SIG-M5 (cell line): ENCODE measurements around the gene SGCA.

Experiments used
- DNase-seq: peaks from one replicate; lab custom pipeline; 2025; lab: John Stamatoyannopoulos, UW

Gene SGCA

DNA sequence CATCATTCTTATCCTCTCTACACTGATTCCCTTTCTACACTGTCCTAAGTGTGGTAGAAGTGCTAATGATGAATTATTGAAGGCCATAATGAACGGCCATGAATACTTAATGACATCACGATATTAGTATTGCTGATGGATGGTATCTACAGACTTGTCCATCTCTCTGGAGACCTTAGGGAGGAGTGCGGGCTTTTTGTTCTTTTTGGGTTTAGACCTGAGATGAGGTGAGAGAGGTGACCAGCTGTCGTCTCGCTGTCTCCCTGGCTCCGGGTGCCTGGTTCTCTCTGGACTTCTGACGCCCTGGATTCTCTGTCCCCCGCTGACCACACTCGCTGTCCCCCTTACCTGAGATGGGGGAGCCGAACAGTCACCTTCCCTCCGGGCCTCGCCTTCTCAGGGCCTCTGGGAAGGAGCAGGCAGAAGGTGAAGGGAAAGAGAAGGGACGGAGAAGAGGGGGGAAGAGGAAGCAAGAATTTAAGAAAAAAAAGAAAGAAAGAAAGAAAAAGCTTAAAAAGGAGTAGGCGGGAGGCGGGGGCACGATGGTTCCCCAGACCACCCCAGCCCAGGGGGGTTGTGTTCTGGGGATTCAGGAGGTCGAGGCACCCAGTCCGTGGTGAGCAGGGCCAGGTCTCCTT, 17.1 kb downstream of the SGCA start:
- no peak for DNase-seq

- peak; percentile 57 for DNase-seq
Measured at GRCh38 chr17:50183421-50183994, 17.7 kb downstream of the SGCA start.

GRCh38 chr17:50184064-50184463, 18.3 kb downstream of the SGCA start:
- DNase-seq: no peak

DNA sequence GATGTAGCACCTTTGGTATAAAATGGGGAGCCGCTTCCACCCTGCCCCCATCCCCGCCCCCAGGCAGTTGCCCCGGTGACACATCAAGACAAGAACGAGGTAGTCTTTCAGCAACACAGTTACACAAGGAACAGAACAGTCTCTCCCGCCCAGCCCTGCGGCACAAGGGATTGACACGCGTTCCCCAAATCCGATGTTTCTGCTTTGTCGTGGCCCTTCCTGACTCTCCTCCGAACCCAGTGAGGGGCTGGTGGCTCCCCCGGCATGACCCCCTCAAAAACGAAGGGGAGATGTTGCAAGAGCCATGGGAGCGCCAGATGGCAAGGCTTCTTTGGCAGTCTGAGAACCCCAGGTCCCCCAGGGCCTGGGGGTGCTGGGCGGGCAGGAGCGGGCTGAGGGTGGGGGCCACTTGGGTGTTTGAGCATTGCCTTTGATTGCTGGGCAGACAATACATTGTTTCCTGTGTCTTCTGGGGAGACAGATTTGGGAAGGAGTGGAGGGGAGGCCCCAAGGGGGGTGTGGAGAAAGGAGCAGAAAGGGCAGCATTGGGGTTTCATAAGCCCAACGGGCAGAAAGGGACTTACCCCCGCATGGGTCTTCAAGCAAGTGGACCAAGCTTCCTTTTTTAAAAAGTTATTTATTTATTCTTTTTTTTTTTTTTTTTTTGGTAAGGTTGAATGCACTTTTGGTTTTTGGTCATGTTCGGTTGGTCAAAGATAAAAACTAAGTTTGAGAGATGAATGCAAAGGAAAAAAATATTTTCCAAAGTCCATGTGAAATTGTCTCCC, 19.0 kb downstream of the SGCA start:
- DNase-seq: peak; percentile 45

- no peak for DNase-seq
Measured at GRCh38 chr17:50185631-50186471, 20.0 kb downstream of the SGCA start.

DNA sequence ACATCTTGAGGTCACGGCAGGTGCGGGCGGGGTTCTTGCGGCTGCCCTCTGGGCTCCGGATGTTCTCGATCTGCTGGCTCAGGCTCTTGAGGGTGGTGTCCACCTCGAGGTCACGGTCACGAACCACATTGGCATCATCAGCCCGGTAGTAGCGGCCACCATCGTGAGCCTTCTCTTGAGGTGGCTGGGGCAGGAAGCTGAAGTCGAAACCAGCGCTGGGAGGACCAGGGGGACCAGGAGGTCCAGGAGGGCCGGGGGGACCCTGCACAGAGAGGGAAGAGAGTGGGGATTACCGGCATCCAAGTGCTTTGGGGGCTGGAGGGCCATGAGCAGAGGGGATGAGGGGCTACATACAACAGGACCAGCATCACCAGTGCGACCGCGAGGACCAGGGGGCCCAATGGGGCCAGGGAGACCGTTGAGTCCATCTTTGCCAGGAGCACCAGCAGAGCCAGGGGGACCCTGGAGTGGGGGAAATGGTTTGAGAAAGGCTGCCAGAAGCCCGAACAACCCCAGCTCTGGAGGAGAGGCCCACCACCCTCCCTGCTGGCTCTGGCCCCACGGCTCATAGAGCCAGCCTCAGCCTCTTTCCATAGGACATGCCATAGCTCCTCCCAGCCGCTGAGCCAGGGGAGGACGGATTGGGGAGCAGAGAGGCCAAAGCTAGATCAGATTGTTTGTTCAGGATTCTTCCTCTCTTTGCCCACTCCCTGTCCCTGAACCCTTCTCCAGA, 21.0 kb downstream of the SGCA start:
- no peak for DNase-seq

DNA sequence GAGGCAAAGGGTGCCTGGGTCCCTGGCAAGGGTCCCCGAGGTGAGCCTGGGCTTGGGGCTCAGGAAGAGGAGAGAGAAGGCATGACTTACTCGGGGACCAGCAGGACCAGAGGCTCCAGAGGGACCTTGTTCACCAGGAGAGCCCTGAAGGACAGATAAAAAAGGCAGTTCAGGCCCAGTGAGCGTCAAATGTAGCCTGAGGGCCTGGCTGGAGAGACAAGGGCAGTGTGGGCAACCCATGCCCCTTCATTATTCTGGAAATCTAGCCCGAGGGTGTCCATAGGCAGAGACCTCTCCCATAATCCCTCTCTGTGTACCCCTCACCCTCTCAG, 21.6 kb downstream of the SGCA start:
- no peak for DNase-seq

DNA sequence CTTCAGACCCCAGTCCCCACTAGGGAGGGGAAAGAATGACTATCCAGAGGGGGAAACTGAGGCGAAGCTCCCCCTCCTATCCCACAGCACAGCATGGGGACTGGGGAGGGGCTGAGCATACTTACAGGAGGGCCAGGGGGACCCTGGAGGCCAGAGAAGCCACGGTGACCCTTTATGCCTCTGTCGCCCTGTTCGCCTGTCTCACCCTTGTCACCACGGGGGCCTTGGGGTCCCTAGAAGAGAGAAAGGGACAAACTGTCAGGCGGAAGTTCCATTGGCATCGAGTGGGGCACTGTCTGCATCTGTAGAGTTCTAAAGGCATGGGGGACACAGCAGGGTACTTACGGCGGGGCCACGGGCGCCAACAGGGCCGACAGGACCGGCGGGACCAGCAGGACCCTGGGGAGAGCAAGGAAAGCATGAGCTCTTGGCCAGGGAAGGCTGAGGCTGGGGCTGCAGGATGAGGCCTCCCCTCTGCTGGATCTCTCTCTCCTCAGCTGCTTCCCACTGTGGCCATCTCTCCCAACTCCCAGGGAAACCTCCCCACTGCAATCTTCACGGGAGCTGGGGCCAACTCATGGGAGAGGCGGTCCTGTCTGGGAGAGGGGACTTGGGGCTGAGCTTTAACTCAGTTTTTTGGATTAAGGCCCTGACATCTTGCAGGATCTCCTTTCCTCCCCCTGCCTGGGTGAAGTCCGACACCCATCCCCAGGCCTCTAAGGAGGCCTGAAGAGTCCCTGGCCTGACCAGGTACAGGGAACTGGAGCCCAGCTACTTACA, 22.1 kb downstream of the SGCA start:
- no peak for DNase-seq

GRCh38 chr17:50188531-50188920, 22.7 kb downstream of the SGCA start:
- DNase-seq: no peak

GRCh38 chr17:50188921-50189549, 23.2 kb downstream of the SGCA start:
- DNase-seq: no peak

DNA sequence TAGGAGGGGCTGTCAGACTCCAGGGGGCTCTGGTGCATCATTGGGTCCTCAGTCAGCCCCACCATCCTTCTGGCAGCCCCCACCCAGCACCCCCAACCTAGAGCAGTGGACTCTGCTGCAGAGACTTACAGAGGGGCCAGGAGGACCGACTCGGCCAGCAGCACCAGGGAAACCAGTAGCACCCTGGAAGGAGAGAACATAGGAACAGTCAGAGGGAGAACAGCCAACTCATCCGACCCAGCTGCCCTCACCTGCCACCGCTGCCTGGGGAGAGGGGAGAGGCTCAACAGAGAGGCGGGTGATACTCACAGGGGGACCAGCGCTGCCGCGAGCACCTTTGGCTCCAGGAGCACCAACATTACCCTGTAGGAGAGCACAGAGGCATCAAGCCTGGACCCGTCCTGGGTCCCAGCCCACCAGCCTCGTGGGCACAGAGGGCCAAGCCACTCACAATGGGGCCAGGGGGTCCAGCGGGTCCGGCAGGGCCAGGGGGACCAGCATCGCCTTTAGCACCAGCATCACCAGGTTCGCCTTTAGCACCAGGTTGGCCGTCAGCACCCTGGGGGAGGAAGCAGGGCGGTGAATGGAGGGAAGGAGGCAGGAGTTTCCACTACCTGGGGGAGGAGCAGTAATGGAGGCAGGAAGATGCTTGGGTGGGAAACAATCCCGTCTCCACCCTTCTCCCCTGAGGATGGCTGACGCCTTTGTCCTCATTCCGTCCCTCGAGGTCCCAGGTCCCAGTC, 23.9 kb downstream of the SGCA start:
- DNase-seq: no peak

DNA sequence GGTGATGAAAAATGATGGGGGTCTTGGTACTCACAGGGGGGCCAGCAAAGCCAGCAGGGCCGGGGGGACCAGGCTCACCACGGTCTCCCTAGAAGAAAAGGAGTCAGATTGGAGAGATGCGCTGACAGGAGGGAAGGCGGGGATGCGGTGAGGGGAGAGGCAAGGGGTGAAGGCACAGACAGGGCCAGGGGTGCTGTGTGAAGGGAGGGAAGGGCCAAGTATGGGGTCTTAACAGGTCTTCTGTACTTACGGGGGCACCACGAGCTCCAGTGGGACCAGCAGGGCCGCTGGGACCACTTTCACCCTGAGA, 24.4 kb downstream of the SGCA start:
- no peak for DNase-seq

GRCh38 chr17:50190603-50191358, 25.0 kb downstream of the SGCA start:
- no peak for DNase-seq

DNA sequence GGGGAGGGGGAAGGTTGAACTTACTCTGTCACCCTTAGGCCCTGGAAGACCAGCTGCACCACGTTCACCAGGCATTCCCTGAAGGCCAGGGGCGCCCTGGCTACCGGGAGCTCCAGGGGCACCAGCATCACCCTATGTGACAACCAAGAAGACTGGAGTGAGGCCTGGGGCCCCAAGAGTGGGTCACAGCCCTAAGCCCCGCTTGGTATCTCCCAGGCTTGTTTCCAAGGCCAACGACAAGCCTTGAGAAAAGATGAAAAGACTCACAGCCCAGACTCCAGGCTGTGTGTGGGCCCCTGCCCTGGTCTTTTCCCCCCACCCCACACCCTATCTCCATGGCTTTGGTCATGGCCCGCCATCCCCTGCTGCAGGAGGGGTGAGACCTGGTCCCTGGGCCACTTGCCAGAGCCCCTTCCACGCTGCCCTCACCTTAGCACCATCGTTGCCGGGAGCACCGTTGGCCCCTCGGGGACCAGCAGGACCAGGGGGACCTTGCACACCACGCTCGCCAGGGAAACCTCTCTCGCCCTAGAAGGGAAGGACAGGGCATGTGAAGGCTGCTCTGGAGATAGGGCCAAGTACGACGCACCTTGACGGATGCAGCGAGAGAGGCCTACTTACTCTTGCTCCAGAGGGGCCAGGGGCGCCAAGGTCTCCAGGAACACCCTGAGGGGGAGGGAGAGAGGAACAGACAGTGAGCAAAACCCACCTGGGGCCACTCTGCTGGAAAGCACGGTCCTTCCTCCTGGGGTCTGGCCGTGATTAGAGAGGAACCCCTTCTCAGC, 25.7 kb downstream of the SGCA start:
- DNase-seq: no peak

DNA sequence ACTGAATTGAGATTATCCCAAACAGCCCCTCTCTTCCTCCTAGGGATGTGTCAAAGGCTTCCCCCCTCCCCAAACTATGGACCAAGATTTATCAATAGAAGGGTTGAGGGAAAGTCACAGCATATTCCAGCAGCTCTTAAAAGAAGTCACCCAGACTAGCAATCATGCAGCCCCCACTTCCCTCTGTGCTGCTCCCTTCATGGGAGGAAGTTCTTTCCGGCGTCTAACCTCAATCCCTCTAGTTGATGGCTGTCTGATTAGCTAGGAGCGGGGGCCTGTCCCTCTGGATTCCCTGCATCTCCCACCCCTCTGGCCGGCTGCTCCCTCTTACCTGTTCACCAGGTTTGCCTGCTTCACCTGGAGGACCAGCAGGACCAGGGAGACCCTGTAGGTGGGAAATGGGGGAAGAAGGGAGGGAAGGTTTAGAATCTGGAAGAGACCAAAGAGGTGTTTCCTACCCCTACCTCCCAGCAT, 26.4 kb downstream of the SGCA start:
- DNase-seq: no peak

GRCh38 chr17:50192618-50193291, 26.9 kb downstream of the SGCA start:
- DNase-seq: no peak

DNA sequence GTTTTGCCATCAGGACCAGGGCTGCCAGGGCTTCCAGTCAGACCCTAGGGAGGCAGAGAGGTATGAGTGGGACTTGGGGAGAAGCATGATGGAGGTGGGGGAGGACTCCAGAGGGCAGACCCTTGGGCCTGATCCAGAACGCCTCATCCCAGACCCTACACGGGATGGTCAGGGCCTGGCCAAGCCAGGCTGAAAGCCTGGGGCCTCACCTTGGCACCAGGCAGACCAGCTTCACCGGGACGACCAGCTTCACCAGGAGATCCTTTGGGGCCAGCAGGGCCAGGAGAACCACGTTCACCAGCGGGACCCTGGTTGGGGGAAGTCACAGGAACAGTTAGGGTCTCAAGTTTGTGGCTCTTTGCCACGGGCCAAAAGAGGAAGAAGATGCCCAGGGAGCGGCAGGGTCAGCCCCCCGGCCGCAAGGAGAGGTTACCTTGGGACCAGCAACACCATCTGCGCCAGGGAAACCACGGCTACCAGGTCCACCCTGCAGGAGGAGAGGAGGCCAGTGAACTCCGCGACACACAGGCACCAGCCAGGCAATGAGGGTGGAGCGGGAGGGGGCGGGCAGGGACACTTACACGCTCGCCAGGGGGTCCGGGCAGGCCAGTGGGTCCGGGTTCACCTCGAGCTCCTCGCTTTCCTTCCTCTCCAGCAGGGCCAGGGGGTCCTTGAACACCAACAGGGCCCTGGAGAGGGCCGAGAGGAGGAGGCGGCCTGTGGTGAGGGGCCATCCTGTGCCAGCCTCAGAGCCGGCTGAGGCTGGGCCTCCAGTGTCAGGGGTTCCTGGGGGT, 28.5 kb downstream of the SGCA start:
- DNase-seq: no peak
